ENCODE data around the gene POLE. TPM values are rescaled to one million over a fixed set of nuclear protein-coding genes. Genes with fewer than 3 reads are reported as not detected.

POLE gene
- total RNA-seq, 3 donors from 2014 or later = 36.5 to 51.5 (median 43.5) TPM

GRCh38 chr12:132720606-132721345 is 33.6 kb upstream of the POLE start:
- intact Hi-C loops (cut with DNase I; ENCODE audit: low total_unique reads) = no loop called here
- H3K4me3 ChIP-seq = no peak overlapping the region
- no peak for DNase-seq (ENCODE audit: low spot score in 2 of 2)
- H3K27ac ChIP-seq = no peak overlapping the region
- no peaks in the 10 kb centered on the region for H3K4me1 ChIP-seq
- H3K36me3 ChIP-seq = no peaks in the 10 kb centered on the region
- H3K9me3 ChIP-seq = no peaks in the 10 kb centered on the region
- no peaks in the 10 kb centered on the region for H3K27me3 ChIP-seq
- TF ChIP-seq POLR2AphosphoS5 (IDR thresholded peaks at IDR 0.05) = no peak
- no peak for TF ChIP-seq CTCF (IDR thresholded peaks at IDR 0.05)
- no peak for TF ChIP-seq POLR2A (IDR thresholded peaks at IDR 0.05)

DNA sequence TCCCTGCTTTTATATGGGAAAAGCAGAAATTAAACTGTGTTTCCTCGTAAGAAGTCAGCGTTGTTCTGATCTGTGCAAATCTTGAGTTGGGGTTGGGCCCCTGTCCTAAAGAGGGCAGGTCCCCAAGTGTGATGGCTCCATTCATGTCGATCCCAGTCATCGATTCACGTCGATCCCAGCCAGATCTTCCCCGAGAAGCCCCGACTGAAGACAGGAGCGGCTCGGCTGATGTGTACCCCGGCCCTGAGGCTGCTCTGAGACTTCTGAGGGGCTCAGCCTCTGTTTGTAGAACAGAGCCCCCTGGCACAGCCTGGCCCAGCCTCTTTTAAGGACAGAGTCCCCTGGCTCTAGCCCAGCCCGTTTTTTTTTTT is 32.8 kb upstream of the POLE start:
- Histone ChIP-seq H3K4me1 (no peaks in the 10 kb centered on the region), H3K9me3 (no peaks in the 10 kb centered on the region), H3K36me3 (no peaks in the 10 kb centered on the region), H3K27me3 (no peaks in the 10 kb centered on the region), H3K27ac (no peak overlapping the region), H3K4me3 (no peak overlapping the region)
- DNase-seq (ENCODE audit: low spot score in 2 of 2) = no peak
- no peak for TF ChIP-seq CTCF (IDR thresholded peaks at IDR 0.05)
- no peak for TF ChIP-seq POLR2AphosphoS5 (IDR thresholded peaks at IDR 0.05)
- no peak for TF ChIP-seq POLR2A (IDR thresholded peaks at IDR 0.05)
- intact Hi-C loops (cut with DNase I; ENCODE audit: low total_unique reads) = no loop called here

DNA sequence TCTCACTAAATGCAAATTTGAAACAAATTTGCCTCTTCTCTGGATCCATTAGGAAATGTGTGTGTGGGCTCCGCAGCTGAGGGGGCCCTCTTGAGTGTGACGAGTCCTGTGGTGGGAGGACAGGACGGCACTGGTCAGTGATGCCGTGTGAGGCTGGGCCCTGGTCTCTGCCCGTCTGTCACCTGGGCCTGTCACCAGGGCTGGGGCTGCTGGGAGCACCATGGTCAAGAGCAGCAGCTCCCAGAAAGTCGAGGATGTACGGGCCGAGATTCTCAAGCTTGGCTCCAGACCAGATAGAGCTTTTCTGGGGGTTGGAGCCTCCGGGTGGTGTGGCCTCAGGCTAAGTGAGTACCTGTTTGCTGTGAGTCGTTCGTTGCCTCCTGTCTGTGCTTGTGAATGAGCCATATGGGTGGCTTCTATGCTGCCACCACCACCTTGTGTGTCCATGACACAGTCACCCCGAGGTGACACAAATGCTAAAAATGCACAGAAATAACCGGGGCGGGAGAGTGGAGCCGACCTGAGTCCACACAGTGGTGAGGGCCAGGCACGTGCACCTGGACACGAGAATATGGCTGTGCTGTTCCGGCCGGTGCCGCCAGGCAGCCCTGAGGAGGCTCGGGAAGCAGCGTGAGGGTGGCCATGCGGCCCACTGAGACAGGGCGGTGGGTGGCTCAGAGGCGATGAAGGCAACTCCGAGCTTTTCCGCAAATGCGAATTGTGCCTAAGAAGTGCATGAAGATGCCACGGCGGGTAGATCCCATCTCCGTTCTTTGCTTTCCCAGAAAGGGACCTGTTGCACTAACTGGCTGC is 32.2 kb upstream of the POLE start:
- H3K36me3 ChIP-seq = no peaks in the 10 kb centered on the region
- H3K4me1 ChIP-seq = no peaks in the 10 kb centered on the region

GRCh38 chr12:132718644-132719043 is 31.5 kb upstream of the POLE start:
- no peak for TF ChIP-seq CTCF (IDR thresholded peaks at IDR 0.05)
- no peak for TF ChIP-seq POLR2A (IDR thresholded peaks at IDR 0.05)
- no peak for TF ChIP-seq POLR2AphosphoS5 (IDR thresholded peaks at IDR 0.05)
- Histone ChIP-seq H3K27ac (no peak overlapping the region), H3K9me3 (no peaks in the 10 kb centered on the region), H3K36me3 (no peaks in the 10 kb centered on the region), H3K4me3 (no peak overlapping the region), H3K27me3 (no peaks in the 10 kb centered on the region), H3K4me1 (no peaks in the 10 kb centered on the region)
- no peak for DNase-seq (ENCODE audit: low spot score in 2 of 2)
- intact Hi-C loops (cut with DNase I; ENCODE audit: low total_unique reads) = no loop called here

More for the DNA sequence above, 32.2 kb upstream of the POLE start:
- H3K27ac ChIP-seq = no peak overlapping the region
- no peak overlapping the region for H3K4me3 ChIP-seq
- DNase-seq (ENCODE audit: low spot score in 2 of 2) = no peak
- H3K9me3 ChIP-seq = no peaks in the 10 kb centered on the region
- intact Hi-C loops (cut with DNase I; ENCODE audit: low total_unique reads) = no loop called here
- H3K27me3 ChIP-seq = no peaks in the 10 kb centered on the region
- TF ChIP-seq POLR2AphosphoS5 (IDR thresholded peaks at IDR 0.05) (no peak), CTCF (IDR thresholded peaks at IDR 0.05) (no peak), POLR2A (IDR thresholded peaks at IDR 0.05) (no peak)

Measured in breast epithelium (tissue), 4 donors.